ENCODE results near the gene THRB.

THRB gene

DNA sequence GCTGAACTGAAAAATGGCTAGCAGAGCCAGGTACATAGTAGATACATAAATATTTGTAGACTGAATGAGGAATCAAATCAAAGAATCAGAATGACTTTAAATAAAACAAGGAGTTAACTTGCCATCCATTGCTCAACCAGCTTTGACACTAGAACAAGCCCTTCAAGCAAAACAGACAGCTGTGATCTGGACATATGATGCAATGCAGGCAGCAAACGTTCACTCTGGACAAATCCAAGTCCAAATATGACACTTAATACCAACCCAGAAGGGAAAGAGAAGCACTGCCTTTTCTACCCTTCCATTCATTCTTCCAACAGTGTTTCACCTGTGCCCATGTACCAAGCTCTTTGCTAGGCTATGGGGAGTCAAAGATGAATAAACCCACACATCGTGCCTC is 4.5 kb downstream of the THRB start:
- Mint-ChIP-seq H3K36me3 (ENCODE audit: low read depth) (no peaks in the 10 kb centered on the region), H3K27ac (no peak overlapping the region), H3K9me3 (no peaks in the 10 kb centered on the region), H3K4me3 (no peak overlapping the region), H3K4me1 (ENCODE audit: low read depth) (no peaks in the 10 kb centered on the region), H3K27me3 (ENCODE audit: low read depth) (peaks cover 20% of the 10 kb centered on the region)
- DNase-seq (ENCODE audit: low spot score): no peak

DNA sequence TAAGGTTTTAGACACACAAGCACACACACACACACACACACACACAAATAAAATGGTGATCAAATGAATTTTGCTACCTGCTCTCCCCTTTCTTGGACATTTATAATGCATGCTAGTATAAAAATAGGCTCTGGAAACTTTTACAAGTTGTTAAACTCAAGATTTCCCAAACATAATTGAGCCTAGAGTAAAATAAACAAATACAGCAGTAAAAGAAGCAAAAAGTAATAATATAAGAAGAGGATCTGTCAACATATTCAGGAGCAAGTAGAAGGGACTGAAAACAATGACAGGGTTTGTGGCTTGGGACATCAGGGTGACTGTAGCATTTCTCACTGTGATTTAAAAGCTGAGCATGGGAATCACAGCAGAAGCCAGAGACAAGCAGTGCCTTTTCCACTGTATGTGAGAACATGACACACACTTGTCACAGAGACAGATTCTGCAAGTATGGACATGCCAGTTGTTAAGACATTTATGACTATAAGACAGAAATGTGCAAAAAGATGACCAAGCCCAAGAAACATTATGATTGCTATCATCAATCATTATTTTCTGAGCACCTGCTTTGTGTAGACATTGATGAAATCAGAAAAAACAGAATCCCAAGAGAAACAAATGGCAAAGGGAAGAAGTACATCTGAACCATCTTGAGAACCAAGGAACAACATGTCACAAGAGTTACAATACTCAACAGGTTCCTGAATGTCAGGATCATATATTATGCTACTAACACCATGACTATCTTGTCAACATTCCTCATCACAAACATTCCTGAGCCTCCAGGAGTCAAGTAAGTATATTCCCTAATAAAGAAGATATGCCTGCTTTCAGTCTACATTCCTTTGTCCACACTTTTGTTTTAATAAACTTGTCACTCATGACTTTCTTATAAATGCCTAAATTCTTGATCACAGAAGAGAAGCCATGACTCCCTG is 7.1 kb downstream of the THRB start:
- H3K9me3 Mint-ChIP-seq: no peaks in the 10 kb centered on the region
- H3K36me3 Mint-ChIP-seq (ENCODE audit: low read depth): no peaks in the 10 kb centered on the region
- H3K27ac Mint-ChIP-seq: no peak overlapping the region
- H3K4me3 Mint-ChIP-seq: no peak overlapping the region
- H3K27me3 Mint-ChIP-seq (ENCODE audit: low read depth): peaks cover 6% of the 10 kb centered on the region
- no peaks in the 10 kb centered on the region for H3K4me1 Mint-ChIP-seq (ENCODE audit: low read depth)
- no peak for DNase-seq (ENCODE audit: low spot score)

DNA sequence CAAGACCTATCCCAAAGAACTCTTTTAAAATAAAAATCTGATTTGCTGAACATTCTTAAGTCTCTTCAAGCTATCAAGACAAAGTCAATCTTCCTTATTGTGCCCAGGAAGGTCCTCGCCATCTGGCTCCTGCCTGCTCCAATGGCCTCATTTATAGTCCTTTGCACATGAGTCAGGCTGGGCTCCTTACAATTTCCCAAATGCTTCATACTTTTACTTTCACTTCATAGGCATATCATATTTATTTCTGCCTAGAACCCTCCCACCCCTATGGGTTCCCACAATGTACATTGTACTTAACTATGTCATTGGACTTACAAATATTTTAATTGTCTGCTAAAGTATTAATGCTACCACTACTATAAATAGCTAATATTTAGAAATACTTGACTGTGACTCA is 9.1 kb downstream of the THRB start:
- no peaks in the 10 kb centered on the region for H3K36me3 Mint-ChIP-seq (ENCODE audit: low read depth)
- H3K4me1 Mint-ChIP-seq (ENCODE audit: low read depth): no peaks in the 10 kb centered on the region
- no peaks in the 10 kb centered on the region for H3K27me3 Mint-ChIP-seq (ENCODE audit: low read depth)
- H3K27ac Mint-ChIP-seq: no peak overlapping the region
- H3K9me3 Mint-ChIP-seq: no peaks in the 10 kb centered on the region
- no peak for DNase-seq (ENCODE audit: low spot score)
- no peak overlapping the region for H3K4me3 Mint-ChIP-seq

DNA sequence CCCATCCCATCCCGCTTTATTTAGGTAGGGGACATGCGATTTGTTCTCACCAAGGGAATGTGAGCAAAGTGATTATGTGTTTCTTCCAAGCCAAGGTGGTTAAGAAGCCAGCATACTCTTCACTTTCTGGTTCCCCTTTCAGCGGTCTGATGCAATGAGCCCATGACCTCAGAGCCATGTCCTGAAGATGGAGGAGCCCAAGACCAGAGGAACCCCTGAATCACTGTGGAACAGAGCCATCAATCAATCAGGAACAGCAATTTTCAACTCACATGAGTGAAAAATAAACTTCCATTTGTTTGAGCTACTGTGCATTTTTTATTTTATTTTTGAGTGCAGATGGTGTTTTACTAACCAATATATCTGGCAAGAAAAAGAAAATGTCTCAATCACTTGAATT is 10.8 kb downstream of the THRB start:
- no peak overlapping the region for H3K27ac Mint-ChIP-seq
- H3K9me3 Mint-ChIP-seq: no peaks in the 10 kb centered on the region
- no peak for DNase-seq (ENCODE audit: low spot score)
- H3K27me3 Mint-ChIP-seq (ENCODE audit: low read depth): no peaks in the 10 kb centered on the region
- H3K4me3 Mint-ChIP-seq: no peak overlapping the region
- no peaks in the 10 kb centered on the region for H3K4me1 Mint-ChIP-seq (ENCODE audit: low read depth)
- no peaks in the 10 kb centered on the region for H3K36me3 Mint-ChIP-seq (ENCODE audit: low read depth)

DNA sequence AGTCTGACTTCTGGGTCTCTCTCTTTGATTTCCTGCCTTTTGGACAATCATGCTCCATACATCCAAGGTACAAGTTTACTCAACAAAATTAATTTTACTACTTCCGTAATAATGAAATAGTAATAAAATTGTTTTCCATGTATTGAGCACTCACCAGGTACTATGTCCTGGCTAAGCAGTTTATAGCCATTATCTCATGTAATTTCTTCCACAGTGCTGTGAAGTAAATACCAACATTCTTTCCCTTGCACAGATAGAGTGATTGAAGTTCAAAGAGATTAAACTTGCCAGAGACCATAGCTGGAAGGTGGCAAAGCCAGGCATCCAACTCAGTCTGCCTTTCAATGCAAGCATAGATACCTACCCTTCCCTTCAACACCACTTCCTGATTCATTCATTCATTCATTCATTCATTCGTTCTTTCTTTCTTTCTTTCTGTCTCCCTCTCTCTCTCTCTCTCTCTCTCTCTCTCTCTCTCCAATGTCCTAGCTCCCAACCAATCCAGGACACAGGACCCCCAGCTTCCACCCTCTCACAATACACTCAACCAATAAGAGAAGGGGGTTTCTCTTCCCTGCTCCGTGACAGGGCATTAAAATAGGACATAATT is 12.4 kb downstream of the THRB start:
- H3K9me3 Mint-ChIP-seq: no peaks in the 10 kb centered on the region
- H3K27ac Mint-ChIP-seq: no peak overlapping the region
- no peaks in the 10 kb centered on the region for H3K4me1 Mint-ChIP-seq (ENCODE audit: low read depth)
- no peaks in the 10 kb centered on the region for H3K27me3 Mint-ChIP-seq (ENCODE audit: low read depth)
- no peak for DNase-seq (ENCODE audit: low spot score)
- H3K4me3 Mint-ChIP-seq: no peak overlapping the region
- H3K36me3 Mint-ChIP-seq (ENCODE audit: low read depth): no peaks in the 10 kb centered on the region

- H3K36me3 Mint-ChIP-seq (ENCODE audit: low read depth): no peaks in the 10 kb centered on the region
- H3K27ac Mint-ChIP-seq: no peak overlapping the region
- no peak for DNase-seq (ENCODE audit: low spot score)
- H3K4me1 Mint-ChIP-seq (ENCODE audit: low read depth): no peaks in the 10 kb centered on the region
- no peak overlapping the region for H3K4me3 Mint-ChIP-seq
- no peaks in the 10 kb centered on the region for H3K9me3 Mint-ChIP-seq
- no peaks in the 10 kb centered on the region for H3K27me3 Mint-ChIP-seq (ENCODE audit: low read depth)
Observed at GRCh38 chr3:24481193-24481592, 13.5 kb downstream of the THRB start.

DNA sequence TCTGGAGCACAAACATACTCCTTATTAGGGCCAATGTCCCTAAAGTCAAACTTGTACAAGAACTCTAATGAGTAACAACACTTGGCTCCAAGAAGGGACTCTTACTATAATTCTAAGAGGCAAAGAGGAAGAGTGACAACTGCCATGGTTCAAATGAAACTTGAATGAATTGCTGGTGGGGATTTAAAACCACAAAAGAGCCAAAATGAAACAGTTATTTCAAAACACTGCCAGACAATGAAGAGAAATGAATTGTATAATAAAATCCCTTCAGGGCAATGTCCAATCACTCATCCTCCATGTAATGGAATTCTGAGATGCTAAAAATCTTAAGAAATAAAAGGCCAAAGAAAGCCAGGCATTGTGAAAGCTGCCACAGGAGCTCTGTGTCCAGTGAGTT is 14.2 kb downstream of the THRB start:
- Mint-ChIP-seq H3K27ac (no peak overlapping the region), H3K4me1 (ENCODE audit: low read depth) (no peaks in the 10 kb centered on the region), H3K9me3 (no peaks in the 10 kb centered on the region), H3K36me3 (ENCODE audit: low read depth) (no peaks in the 10 kb centered on the region), H3K4me3 (no peak overlapping the region), H3K27me3 (ENCODE audit: low read depth) (no peaks in the 10 kb centered on the region)
- DNase-seq (ENCODE audit: low spot score): no peak

GRCh38 chr3:24479816-24480215 is 14.8 kb downstream of the THRB start:
- Mint-ChIP-seq H3K27me3 (ENCODE audit: low read depth) (no peaks in the 10 kb centered on the region), H3K9me3 (no peaks in the 10 kb centered on the region), H3K4me3 (no peak overlapping the region), H3K27ac (no peak overlapping the region), H3K36me3 (ENCODE audit: low read depth) (no peaks in the 10 kb centered on the region), H3K4me1 (ENCODE audit: low read depth) (no peaks in the 10 kb centered on the region)
- DNase-seq (ENCODE audit: low spot score): no peak

DNA sequence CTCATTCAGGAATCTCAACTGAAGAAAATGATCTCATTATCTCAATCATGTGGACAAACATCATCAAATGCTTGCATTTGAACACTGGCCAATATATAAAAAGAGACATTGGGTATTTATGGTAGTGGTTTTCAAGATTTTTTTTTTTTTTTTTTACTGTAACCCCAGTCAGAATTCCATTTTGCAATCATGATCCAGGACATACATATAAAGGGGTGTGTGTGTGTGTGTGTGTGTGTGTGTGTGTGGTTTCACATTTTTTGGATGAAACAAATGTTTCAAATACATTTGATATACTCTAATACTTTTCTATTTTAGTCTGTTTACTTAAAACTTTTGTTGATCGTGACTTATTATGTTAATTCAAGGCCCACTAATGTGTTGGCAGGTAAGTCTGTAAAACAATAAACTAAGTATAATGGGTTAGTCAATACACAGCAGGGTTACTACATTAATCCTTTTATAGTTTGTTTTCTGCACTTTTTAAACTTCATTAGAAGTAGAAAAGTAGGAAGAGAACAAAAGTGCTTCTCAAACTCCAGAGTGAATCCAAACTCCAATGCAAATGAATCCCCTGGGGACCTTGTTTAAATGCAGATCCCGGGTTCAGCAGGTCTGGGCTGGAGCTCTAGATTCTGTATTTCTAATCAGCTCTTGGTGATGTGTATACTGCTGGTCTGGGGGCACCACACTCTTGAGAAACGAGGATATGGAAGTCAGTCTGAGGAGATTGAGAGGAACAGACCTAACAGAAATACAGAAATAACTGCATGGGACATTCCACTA is 17.6 kb downstream of the THRB start:
- no peaks in the 10 kb centered on the region for H3K9me3 Mint-ChIP-seq
- no peak overlapping the region for H3K27ac Mint-ChIP-seq
- no peaks in the 10 kb centered on the region for H3K27me3 Mint-ChIP-seq (ENCODE audit: low read depth)
- no peaks in the 10 kb centered on the region for H3K36me3 Mint-ChIP-seq (ENCODE audit: low read depth)
- no peak for DNase-seq (ENCODE audit: low spot score)
- no peak overlapping the region for H3K4me3 Mint-ChIP-seq
- H3K4me1 Mint-ChIP-seq (ENCODE audit: low read depth): no peaks in the 10 kb centered on the region

GRCh38 chr3:24475925-24476324 is 18.7 kb downstream of the THRB start:
- DNase-seq (ENCODE audit: low spot score): no peak

DNA sequence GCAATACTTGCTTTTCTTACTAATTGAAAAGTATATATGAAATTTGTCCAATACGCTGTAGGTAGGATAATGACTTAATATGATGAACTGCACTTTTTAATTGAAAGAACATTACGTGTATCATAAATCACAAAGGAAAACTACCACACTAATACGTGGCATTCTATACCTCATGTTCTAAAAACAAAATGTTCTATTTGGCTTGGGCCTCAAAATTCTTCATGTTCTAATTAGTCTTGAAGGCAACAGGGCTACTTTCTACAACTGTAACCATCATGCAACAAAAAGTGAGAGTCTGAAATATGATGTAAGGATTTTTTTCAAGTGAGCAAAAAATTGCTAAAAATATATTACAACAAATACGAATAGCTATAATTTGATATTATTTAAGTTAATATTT is 19.8 kb downstream of the THRB start:
- H3K4me3 Mint-ChIP-seq: no peak overlapping the region

More at GRCh38 chr3:24475925-24476324, 18.7 kb downstream of the THRB start:
- no peak overlapping the region for H3K27ac Mint-ChIP-seq
- no peaks in the 10 kb centered on the region for H3K27me3 Mint-ChIP-seq (ENCODE audit: low read depth)
- no peaks in the 10 kb centered on the region for H3K4me1 Mint-ChIP-seq (ENCODE audit: low read depth)
- H3K4me3 Mint-ChIP-seq: no peak overlapping the region
- no peaks in the 10 kb centered on the region for H3K36me3 Mint-ChIP-seq (ENCODE audit: low read depth)
- H3K9me3 Mint-ChIP-seq: no peaks in the 10 kb centered on the region

DNA sequence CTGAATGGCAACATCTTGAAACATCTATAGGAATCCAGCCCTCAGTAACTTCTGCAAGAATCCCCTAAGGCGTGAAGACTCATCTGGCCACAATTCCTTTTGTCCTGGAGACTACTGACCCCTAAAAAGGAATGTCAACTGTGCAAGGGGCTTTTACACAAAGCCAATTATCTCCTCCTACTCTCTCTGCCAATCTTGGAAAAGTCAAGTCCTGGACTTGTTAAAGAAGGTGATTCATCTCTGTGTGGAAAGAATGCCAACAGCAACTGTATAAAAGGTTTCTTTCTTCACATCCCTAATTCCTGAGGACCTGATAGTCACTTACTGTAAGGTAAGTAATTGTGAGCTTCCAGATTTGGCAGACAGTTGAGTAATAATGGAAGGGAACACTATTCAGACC is 22.3 kb downstream of the THRB start:
- H3K9me3 Mint-ChIP-seq: no peaks in the 10 kb centered on the region
- no peak overlapping the region for H3K27ac Mint-ChIP-seq
- DNase-seq (ENCODE audit: low spot score): no peak
- no peaks in the 10 kb centered on the region for H3K27me3 Mint-ChIP-seq (ENCODE audit: low read depth)
- no peak overlapping the region for H3K4me3 Mint-ChIP-seq
- no peaks in the 10 kb centered on the region for H3K4me1 Mint-ChIP-seq (ENCODE audit: low read depth)
- H3K36me3 Mint-ChIP-seq (ENCODE audit: low read depth): no peaks in the 10 kb centered on the region

More for the DNA sequence above, 19.8 kb downstream of the THRB start:
- Mint-ChIP-seq H3K27me3 (ENCODE audit: low read depth) (no peaks in the 10 kb centered on the region), H3K4me1 (ENCODE audit: low read depth) (no peaks in the 10 kb centered on the region), H3K27ac (no peak overlapping the region), H3K9me3 (no peaks in the 10 kb centered on the region), H3K36me3 (ENCODE audit: low read depth) (no peaks in the 10 kb centered on the region)
- DNase-seq (ENCODE audit: low spot score): no peak

GRCh38 chr3:24471486-24471885 is 23.2 kb downstream of the THRB start:
- Mint-ChIP-seq H3K4me1 (ENCODE audit: low read depth) (no peaks in the 10 kb centered on the region), H3K9me3 (no peaks in the 10 kb centered on the region), H3K4me3 (no peak overlapping the region), H3K36me3 (ENCODE audit: low read depth) (no peaks in the 10 kb centered on the region), H3K27me3 (ENCODE audit: low read depth) (no peaks in the 10 kb centered on the region), H3K27ac (no peak overlapping the region)
- DNase-seq (ENCODE audit: low spot score): no peak

GRCh38 chr3:24470277-24470676 is 24.4 kb downstream of the THRB start:
- no peaks in the 10 kb centered on the region for H3K9me3 Mint-ChIP-seq
- H3K27me3 Mint-ChIP-seq (ENCODE audit: low read depth): no peaks in the 10 kb centered on the region
- no peak overlapping the region for H3K27ac Mint-ChIP-seq
- DNase-seq (ENCODE audit: low spot score): no peak
- no peaks in the 10 kb centered on the region for H3K36me3 Mint-ChIP-seq (ENCODE audit: low read depth)
- no peaks in the 10 kb centered on the region for H3K4me1 Mint-ChIP-seq (ENCODE audit: low read depth)
- no peak overlapping the region for H3K4me3 Mint-ChIP-seq
